Measurements from ENCODE around the gene ENOSF1. TPM values are rescaled to one million over a fixed set of nuclear protein-coding genes. Genes with fewer than 3 reads are reported as not detected.
"Not testable (repeated sequence)": the region's sequence is repeated elsewhere in the genome, so short reads cannot be mapped to it uniquely, and the experiment has no call there.

The ENOSF1 gene
- 23.3 and 25.9 TPM in 2 replicates for polyA plus RNA-seq (2012; rRNA removed)
- polyA plus RNA-seq (2012; cell fraction: cytosol; rRNA removed), result 11.0 and 12.9 TPM in 2 replicates
- polyA plus RNA-seq (2012; cell fraction: nucleus; rRNA removed), result 126 and 148 TPM in 2 replicates

GRCh38 chr18:712401-713134 is at the start of gene ENOSF1:
Gene ENOSF1, minus strand, starts transcription at chr18:712630. Its CDS starts 43 bp downstream, at chr18:712587.
- peak within 1 kb of the TSS; percentile 70 for H3K9ac ChIP-seq
- peaks cover 27% of the 10 kb centered on the region for H3F3A ChIP-seq (replicated peaks; ENCODE audit: insufficient read depth)
- no peaks in the 10 kb centered on the region for H3K36me3 ChIP-seq (replicated peaks in 1 of 2; ENCODE audit: control insufficient read depth in 1 of 2, insufficient read depth in 2 of 2, low read length in 1 of 2)
- no peaks in the 10 kb centered on the region for H3K9me2 ChIP-seq
- peak; percentile 92 for DNase-seq
- POLR2A ChIA-PET, result no interaction called here
- peaks cover 16% of the 10 kb centered on the region; the same call in 1 of the 2 replicates for H3K79me2 ChIP-seq (ENCODE audit: insufficient read depth)
- peak within 1 kb of the TSS; percentile 91 for H3K4me2 ChIP-seq
- peak within 1 kb of the TSS; percentile 87 for H2AFZ ChIP-seq (ENCODE audit: low read depth)
- H4K20me1 ChIP-seq (ENCODE audit: insufficient read depth), result no peaks in the 10 kb centered on the region
- no peaks in the 10 kb centered on the region for H3K27me3 ChIP-seq (ENCODE audit: insufficient read depth)
- no peaks in the 10 kb centered on the region for H3K9me3 ChIP-seq
- H3K4me3 ChIP-seq (ENCODE audit: low read depth in 2 of 2, low read length in 1 of 2), result peak within 1 kb of the TSS; percentile 67 to 68
- peaks cover 0 to 7% of the 10 kb centered on the region in 2 experiments; a peak in 1 of 4 replicates for H3K4me1 ChIP-seq (ENCODE audit: control insufficient read depth in 1 of 2, insufficient read depth in 2 of 2, low read depth in 1 of 2, low read length in 1 of 2)
- no CpG with 5 or more reads among the region's 91 CpGs for WGBS (ENCODE audit: low lambda C conversion rate)
- peak within 1 kb of the TSS in 1 of 2 experiments; percentile 47; a peak in 1 of 4 replicates for H3K27ac ChIP-seq (ENCODE audit: low read depth in 2 of 2, low read length in 1 of 2)
- TF ChIP-seq TAF1 (IDR thresholded peaks at IDR 0.05; ENCODE audit: borderline replicate concordance, low read depth, low read length), result peak; percentile 29; the same call in 1 of the 2 replicates
- peak; percentile 36; the same call in 1 of the 2 replicates for TF ChIP-seq POLR2AphosphoS5 (IDR thresholded peaks at IDR 0.05; ENCODE audit: low read depth, low read length)
- peak; percentile 55 for TF ChIP-seq CTCF (IDR thresholded peaks at IDR 0.05)
- peak; percentile 69 for TF ChIP-seq YY1 (IDR thresholded peaks at IDR 0.05; ENCODE audit: low read depth)
- TF ChIP-seq SIN3A (IDR thresholded peaks at IDR 0.05; ENCODE audit: borderline replicate concordance, low read depth, low read length), result no peak
- CTCF ChIA-PET, result interaction anchor here (0.6 to 2.1 kb wide), 14 partner anchors 9 to 127 kb away, joined by 3 to 10 read pairs (median 4); no protein-coding TSS in a partner anchor

GRCh38 chr18:759864-760263 is 47.4 kb upstream of the ENOSF1 start:
- CTCF ChIA-PET; H3K27ac ChIP-seq (ENCODE audit: low read depth in 2 of 2, low read length in 1 of 2); POLR2A ChIA-PET; H3K4me1 ChIP-seq (ENCODE audit: control insufficient read depth in 1 of 2, insufficient read depth in 2 of 2, low read depth in 1 of 2, low read length in 1 of 2); H2AFZ ChIP-seq (ENCODE audit: low read depth); H3K36me3 ChIP-seq (replicated peaks in 1 of 2; ENCODE audit: control insufficient read depth in 1 of 2, insufficient read depth in 2 of 2, low read length in 1 of 2); H3K4me2 ChIP-seq; H3K27me3 ChIP-seq (ENCODE audit: insufficient read depth); H3K9me2 ChIP-seq; H3K9me3 ChIP-seq; H4K20me1 ChIP-seq (ENCODE audit: insufficient read depth); H3K4me3 ChIP-seq (ENCODE audit: low read depth in 2 of 2, low read length in 1 of 2); H3K9ac ChIP-seq; H3F3A ChIP-seq (replicated peaks; ENCODE audit: insufficient read depth); DNase-seq: not testable (repeated sequence)
- peaks cover 19% of the 10 kb centered on the region for H3K79me2 ChIP-seq (ENCODE audit: insufficient read depth)
- WGBS (ENCODE audit: low lambda C conversion rate), result 75% methylated on average over 4 of the region's 4 CpGs

- Histone ChIP-seq H3K9ac (no peak overlapping the region), H2AFZ (ENCODE audit: low read depth) (no peak overlapping the region), H3K36me3 (replicated peaks in 1 of 2; ENCODE audit: control insufficient read depth in 1 of 2, insufficient read depth in 2 of 2, low read length in 1 of 2) (no peaks in the 10 kb centered on the region), H3K27ac (ENCODE audit: low read depth in 2 of 2, low read length in 1 of 2) (no peak overlapping the region), H3K9me3 (no peaks in the 10 kb centered on the region), H3K9me2 (no peaks in the 10 kb centered on the region), H3K4me1 (ENCODE audit: control insufficient read depth in 1 of 2, insufficient read depth in 2 of 2, low read depth in 1 of 2, low read length in 1 of 2) (no peaks in the 10 kb centered on the region), H3K79me2 (ENCODE audit: insufficient read depth) (peaks cover 19% of the 10 kb centered on the region), H3F3A (replicated peaks; ENCODE audit: insufficient read depth) (no peaks in the 10 kb centered on the region), H3K4me3 (ENCODE audit: low read depth in 2 of 2, low read length in 1 of 2) (no peak overlapping the region), H4K20me1 (ENCODE audit: insufficient read depth) (no peaks in the 10 kb centered on the region), H3K4me2 (no peak overlapping the region), H3K27me3 (ENCODE audit: insufficient read depth) (no peaks in the 10 kb centered on the region)
- WGBS (ENCODE audit: low lambda C conversion rate), result 56% methylated on average over 2 of the region's 2 CpGs
- ChIA-PET CTCF (interaction anchor here (1.2 to 1.8 kb wide), 2 partner anchors 75 to 85 kb away, joined by 4 to 9 read pairs; no protein-coding TSS in a partner anchor), POLR2A (no interaction called here)
- DNase-seq, result no peak
- TF ChIP-seq EP300 (IDR thresholded peaks at IDR 0.05; ENCODE audit: borderline replicate concordance in 1 of 2, low read depth in 1 of 2, low read length in 1 of 2) (no peak), RFX5 (IDR thresholded peaks at IDR 0.05; ENCODE audit: low read length) (no peak), REST (IDR thresholded peaks at IDR 0.05; ENCODE audit: low read depth, low read length) (no peak), SMC3 (IDR thresholded peaks at IDR 0.05; ENCODE audit: low read depth, low read length) (no peak), TEAD4 (IDR thresholded peaks at IDR 0.05; ENCODE audit: borderline replicate concordance, insufficient read depth) (no peak), RCOR1 (IDR thresholded peaks at IDR 0.05; ENCODE audit: low read length) (no peak), TCF12 (IDR thresholded peaks at IDR 0.05) (no peak), USF1 (IDR thresholded peaks at IDR 0.05; ENCODE audit: borderline replicate concordance, low read depth) (no peak), NRF1 (IDR thresholded peaks at IDR 0.05; ENCODE audit: low read depth, low read length) (no peak)
Observed at GRCh38 chr18:755506-755905, 43.1 kb upstream of the ENOSF1 start.

Measured in SK-N-SH (cell line).